Breast epithelium (tissue), 3 donors: Measurements from ENCODE around the gene TBC1D14.

Source experiments
- CTCF ChIP-seq, 3 donors: fragments of 450-650 bp; IDR thresholded peaks; one replicate each; pipeline ENCODE4 v1.5.1; 2016 to 2017; ENCODE audit warnings: antibody characterized with exemption in 3 of 3, mild to moderate bottlenecking in 3 of 3, moderate library complexity in 3 of 3
- POLR2AphosphoS5 ChIP-seq, 3 donors: sonication (generic); formaldehyde crosslinking; IDR thresholded peaks; one replicate each; pipeline ENCODE4 v1.6.1; 2017; ENCODE audit warnings: antibody characterized with exemption in 3 of 3

- TF ChIP-seq CTCF (IDR thresholded peaks at IDR 0.05) (no peak), POLR2AphosphoS5 (IDR thresholded peaks at IDR 0.05) (no peak)
These were observed 28.9 kb upstream of the TBC1D14 start for GRCh38 chr4:6880691-6881090.
